HG03095 (cell line): ENCODE results near the gene CDV3.

ENCODE experiments used
- ATAC-seq: cut with Tn5 transposase; IDR thresholded peaks from one replicate; pipeline ENCODE4 v1.9.1; 2021; ENCODE audit warnings: moderate library complexity; ENCODE audit not compliant: unreplicated experiment

CDV3 gene

GRCh38 chr3:133563816-133564215 is 9.7 kb upstream of the CDV3 start:
- no peak for ATAC-seq

GRCh38 chr3:133568294-133569014 is 5.0 kb upstream of the CDV3 start:
- ATAC-seq = no peak

GRCh38 chr3:133570139-133570936 is 3.1 kb upstream of the CDV3 start:
- ATAC-seq = no peak

GRCh38 chr3:133570937-133571320 is 2.6 kb upstream of the CDV3 start:
- ATAC-seq = no peak

DNA sequence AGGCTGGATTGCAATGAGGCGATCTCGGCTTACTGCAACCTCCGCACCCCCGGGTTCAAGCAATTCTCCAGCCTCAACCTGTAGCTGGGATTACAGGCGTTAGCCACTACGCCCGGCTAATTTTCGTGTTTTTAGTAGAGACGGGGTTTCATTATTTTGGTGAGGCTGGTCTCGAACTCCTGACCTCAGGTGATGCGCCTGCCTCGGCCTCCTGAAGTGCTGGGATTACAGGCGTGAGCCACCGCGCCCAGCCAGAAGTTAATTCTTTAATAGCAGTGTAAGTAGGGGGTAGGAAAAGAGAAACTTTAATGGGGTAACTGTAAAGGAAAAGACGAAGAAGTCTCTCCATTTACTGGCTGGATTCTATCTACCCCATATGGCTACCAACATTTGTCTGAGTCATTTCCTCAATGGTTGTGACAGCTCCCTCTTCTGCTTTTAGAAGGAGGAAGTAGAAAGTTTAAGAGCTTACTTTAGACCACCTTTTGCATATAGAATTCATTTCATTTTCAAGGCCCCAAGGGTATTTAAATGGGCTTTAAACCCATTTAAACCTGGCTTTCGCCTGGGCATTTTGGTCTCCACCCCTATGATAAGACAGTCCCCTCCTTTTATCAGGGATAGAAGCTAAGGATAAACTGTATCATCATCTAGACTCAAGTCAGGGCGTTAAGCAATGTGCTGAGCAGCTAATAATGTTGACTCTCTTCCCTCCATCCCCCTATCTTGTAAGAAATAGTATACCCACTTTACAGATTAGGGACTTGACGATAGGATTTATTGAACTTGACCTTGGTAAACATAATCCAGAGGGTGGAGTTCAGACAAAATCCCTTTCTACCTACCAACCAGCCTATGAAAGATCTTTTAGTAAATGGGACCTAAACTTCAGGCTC is 1.1 kb upstream of the CDV3 start:
- ATAC-seq = peak; percentile 29

DNA sequence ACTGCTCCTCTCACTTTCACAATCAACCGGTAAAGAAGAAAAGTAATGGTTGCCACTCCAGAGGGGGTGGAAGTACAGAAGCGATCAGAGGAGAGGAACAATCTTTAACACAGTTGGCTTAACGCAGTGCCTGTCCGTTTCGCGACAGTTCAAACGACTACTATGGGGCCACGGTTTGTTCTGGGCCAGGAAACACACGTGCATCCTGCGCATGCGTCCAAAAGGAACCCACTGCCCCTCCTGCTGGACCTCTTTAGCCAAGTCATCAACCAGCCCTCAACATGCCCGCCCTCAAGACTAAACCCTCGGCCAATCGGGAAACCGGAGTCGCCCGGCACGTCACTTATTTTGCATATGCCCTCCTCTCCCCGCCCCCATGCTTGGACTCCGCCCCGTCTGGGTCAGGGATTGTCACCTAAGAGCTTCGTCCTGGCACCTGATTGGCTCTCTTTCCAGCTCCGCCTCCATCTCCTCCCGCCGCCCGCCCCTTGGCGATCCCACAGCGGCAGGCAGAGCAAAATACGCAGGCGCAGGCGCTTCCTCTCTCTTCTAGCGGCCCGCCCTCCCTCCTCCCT is 345 bp upstream of the CDV3 start:
- peak; percentile 71 for ATAC-seq

GRCh38 chr3:133574260-133574881 is 885 bp downstream of the CDV3 start:
- ATAC-seq = peak; percentile 26

DNA sequence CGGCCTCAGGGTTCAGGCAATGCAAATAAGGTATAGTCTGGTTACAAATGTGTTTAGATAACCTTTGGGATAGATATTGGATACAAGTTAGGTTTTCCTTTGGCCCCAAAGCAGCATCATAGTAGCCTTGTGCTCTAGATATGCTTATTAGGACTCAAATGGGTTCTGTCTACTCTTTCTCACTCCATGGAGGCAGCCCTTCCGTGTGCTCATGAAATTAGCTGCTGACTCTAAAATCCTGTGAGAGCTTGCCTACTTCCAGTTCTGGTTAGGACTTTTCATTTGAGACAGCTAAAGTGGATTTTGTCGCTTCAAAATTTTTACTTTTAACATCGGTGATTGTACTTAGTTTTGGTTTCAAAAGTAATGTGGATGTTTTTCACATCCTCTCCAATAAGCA is 1.6 kb downstream of the CDV3 start:
- ATAC-seq = no peak

- no peak for ATAC-seq
These were observed 2.7 kb downstream of the CDV3 start for GRCh38 chr3:133576169-133576568.

- no peak for ATAC-seq
These were observed 5.2 kb downstream of the CDV3 start for GRCh38 chr3:133578548-133579191.

DNA sequence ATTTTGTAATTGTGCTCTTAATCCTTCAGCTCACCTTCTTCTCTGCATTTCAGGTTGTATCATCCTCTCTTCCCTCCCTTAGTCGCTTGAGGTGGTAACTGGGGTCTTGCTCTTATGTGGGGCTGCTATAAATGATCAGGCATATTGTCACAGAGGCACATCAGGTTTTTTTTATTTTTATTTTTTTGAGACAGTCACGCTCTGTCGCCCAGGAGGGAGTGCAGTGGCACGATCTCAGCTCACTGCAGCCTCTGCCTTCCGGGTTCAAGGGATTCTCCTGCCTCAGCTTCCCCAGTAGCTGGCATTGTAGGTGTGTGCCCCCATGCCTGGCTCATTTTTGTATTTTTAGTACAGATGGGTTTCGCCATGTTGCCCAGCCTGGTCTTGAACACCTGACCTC is 9.9 kb downstream of the CDV3 start:
- no peak for ATAC-seq

GRCh38 chr3:133588035-133588434 is 14.5 kb downstream of the CDV3 start:
- ATAC-seq = no peak

GRCh38 chr3:133588784-133589465 is 15.4 kb downstream of the CDV3 start:
- ATAC-seq = no peak

DNA sequence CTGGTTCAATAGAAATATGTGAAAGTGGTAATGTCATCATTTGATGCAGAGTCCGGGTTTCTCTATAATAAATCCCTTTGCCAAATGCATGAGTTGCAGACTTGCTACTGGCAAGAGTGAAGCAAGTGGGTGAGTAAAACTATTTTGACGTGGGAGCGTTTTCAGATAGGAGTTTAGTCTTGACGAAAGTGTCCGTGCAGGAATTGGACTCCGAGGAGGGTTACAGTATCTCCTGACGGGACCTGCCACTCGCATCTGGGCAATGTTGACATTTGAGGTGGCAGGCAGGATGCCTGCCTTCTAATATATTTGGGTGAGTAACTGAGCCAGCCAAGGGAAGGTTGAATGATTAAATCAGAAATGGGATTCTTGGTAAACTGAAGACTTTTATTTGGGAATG is 16.0 kb downstream of the CDV3 start:
- no peak for ATAC-seq

GRCh38 chr3:133591271-133591742 is 17.8 kb downstream of the CDV3 start:
- ATAC-seq = no peak

- ATAC-seq = peak; percentile 49
These were observed 19.4 kb downstream of the CDV3 start for GRCh38 chr3:133592843-133593242.

DNA sequence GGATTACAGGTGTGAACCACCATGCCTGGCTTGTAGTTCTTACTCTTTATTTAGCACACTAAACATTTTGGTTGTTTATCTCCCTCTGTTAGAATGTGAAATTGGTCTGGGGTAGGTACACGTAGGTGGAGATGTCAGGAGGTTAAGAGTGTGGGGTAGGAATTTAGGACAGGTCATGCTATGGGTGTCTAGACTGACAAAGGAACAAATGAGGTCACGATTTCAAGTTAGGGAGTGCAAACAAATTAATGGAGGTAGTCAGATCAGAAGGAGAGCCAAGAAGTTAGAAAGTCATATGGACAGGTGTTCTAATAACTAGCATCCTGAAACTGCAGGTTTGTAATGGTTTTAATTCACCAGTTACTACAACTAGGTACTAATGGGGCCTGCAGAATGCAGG is 19.8 kb downstream of the CDV3 start:
- peak; percentile 16 for ATAC-seq

DNA sequence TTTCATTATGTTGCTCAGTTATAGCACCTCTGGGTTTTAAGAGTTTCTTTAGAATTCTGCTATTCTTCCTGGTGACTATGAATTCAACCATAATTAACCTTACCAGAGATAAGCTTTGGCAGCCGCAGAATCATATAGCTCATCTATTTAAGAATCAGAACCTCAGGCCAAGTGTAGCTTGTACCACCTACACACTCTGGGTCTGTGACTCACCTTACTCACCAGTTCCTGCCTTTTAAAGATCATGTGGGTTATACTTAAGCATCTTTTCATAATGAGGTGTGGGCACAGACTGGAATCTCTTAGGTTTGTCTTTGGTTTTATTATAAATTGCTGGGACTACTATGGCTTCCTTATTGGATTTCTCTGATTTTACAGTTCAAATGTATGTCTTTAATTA is 21.9 kb downstream of the CDV3 start:
- no peak for ATAC-seq

GRCh38 chr3:133598405-133598804 is 24.9 kb downstream of the CDV3 start:
- ATAC-seq = no peak
